IPS DF 19.7 (cell line): ENCODE data around the gene RALGPS2.

ENCODE experiments used
- DNase-seq: peaks from one replicate; pipeline ENCODE4 v3.0.0-alpha.2; 2013; ENCODE audit warnings: low read depth, low spot score

The RALGPS2 gene

DNA sequence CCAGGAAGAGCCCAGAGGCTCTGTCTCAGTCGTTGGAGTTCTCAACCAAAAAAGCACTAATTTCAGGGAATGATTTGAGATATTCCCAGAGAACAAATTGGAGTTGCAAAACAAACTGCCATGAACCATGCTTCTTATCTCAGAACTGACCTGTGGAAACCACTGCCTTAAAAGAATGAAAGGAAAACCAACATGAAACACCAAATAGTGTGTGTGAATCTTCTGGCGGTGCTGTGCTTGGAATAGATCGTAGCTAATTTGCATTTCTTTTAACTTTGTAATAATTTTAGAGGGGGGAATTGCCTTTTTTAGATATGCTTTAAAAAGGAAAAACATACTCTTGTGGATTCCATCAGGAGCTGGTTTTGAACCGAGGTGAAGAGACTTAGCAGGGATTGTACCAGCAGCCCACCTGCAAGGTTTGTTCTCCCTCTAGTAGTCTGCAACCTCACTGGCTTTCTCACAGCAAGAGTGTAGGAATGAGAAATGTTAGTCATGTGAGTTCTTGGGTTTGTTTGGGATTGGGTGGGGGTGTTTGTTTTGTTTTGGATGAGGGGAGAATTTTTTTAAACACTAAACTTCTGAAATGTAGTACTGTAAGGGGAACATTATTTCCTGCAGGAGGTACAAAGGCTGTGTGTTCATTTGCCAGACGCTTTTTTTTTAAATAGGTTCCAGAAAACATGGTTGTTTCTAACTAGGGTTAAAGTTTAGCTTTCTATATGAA is 191.6 kb downstream of the RALGPS2 start:
- no peak for DNase-seq

DNA sequence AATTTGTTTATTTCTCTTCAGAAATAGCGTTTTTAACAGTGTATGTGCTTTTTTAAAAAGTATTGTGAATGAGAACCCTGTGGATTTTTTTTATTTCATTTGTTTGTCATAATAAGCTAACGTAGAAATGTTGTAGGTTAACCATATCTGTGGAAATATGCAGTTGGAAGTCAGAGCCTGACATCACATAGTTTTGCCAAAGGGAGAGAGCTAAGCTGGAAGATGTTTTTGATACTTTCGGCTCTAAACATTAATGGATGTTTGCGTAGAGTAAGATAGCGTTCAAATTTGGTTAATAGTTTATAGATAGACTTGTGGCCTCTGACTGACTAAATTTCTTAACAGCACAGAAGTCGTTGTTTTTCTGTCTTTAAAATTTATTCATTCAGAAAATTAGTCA is 193.3 kb downstream of the RALGPS2 start:
- DNase-seq, result no peak

DNA sequence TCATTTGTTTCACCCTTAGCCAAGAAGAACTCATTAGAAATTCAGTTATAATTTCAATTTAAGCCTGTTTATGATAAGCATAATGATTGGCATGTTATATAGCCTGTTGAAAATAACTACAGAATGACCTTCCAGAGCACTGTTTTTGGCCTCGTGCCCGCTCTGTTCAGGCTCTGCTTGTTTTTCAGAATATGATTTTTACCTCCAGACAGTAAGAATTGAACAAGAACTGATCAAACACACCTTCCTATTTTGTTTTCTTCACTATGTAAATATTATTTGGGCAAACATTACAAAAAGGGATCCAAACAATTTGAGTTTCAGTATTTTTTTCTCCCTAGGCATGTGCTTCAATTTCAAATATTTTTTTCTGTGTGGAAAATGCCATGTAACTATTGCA is 193.9 kb downstream of the RALGPS2 start:
- DNase-seq, result no peak

- no peak for DNase-seq
Measured at GRCh38 chr1:178919581-178919980, 194.5 kb downstream of the RALGPS2 start.

DNA sequence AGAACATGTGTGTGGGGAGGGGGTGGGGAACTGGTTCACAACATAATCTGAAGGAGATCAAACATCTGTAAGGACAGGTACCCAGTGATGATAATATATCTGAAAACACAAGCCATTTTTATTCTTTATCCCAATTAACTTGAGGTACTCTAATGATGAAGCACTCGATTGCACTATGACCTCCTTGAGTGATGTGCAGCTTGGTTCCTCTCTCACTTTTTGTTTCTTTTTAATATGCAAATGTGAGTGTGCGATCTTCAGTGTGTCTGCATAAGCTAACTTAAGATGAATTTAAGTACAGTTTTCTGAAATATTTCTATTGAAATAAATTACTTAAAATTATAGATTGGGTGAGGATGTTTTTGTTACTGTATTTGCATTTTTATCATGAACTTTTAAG is 196.5 kb downstream of the RALGPS2 start:
- DNase-seq, result no peak

DNA sequence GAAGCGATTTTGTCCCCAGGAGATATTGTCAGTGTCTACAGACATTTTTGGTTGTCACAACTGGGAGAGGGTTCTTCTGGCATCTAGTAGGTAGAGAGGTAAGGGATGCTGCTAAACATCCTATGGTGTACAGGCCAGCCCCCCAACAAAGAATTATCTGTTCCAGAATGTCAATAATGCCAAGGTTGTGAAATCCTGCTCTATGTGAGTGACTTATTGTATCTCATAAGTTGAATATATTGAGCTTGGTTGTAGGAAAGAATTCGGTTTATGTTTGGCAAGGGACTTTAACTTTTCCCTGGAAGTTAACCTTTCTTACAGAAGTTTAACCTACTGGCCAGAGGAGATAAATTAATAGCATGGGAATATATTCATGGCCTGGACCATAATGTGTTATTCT is 198.5 kb downstream of the RALGPS2 start:
- DNase-seq, result no peak

DNA sequence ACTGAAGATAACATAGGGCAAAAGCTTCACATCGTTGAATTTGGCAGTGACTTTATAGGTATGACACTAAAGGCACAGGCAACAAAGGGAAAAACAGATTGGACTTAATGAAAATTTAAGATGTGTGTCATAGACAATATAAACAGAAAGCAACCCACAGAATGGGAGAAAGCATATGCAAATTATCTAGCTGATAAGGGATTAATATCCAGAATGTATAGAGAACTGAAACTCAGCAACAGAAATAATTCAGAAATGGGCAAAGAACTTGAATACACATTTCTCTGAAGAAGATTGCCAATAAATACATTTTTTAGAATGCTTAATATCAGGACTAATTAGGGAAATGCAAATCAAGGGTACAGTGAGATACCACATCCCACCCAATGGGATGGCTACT is 201.0 kb downstream of the RALGPS2 start:
- DNase-seq, result no peak

DNA sequence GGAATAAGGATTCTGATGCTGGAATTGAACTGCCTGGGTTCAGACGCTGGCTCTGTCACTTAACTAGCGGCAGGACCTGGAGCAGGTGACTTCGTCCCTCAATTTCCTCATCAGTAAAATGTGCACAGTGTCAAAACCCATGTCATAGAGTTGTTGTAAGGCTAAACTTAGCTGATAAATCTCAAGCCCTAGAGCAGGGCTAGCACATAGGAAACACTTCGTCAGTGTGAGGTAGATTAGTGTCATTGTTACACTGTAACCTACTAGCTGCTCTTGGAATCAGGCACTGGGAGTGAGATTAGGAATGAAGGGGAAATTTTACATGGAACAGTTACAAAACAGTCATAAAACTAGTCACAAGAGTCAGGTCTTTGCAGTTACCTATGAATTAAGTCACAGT is 202.0 kb downstream of the RALGPS2 start:
- DNase-seq, result no peak

DNA sequence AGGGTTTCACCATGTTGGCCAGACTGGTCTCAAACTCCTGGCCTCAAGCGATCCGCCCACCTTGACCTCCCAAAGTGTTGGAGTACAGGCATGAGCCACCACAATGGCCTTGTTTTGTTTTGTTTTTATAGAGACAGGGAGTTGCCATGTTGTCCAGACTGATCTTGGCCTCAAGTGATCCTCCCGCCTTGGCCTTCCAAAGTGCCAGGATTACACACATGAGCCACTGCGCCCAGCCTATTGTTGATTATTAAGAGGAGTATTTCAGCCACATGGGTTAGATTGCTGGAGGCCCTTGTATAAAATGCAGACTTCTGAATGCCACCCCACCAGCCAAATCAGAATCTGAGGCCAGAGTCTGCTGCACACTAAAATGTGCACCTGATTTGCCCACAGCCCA is 203.0 kb downstream of the RALGPS2 start:
- no peak for DNase-seq

GRCh38 chr1:178928976-178929375 is 203.9 kb downstream of the RALGPS2 start:
- no peak for DNase-seq

DNA sequence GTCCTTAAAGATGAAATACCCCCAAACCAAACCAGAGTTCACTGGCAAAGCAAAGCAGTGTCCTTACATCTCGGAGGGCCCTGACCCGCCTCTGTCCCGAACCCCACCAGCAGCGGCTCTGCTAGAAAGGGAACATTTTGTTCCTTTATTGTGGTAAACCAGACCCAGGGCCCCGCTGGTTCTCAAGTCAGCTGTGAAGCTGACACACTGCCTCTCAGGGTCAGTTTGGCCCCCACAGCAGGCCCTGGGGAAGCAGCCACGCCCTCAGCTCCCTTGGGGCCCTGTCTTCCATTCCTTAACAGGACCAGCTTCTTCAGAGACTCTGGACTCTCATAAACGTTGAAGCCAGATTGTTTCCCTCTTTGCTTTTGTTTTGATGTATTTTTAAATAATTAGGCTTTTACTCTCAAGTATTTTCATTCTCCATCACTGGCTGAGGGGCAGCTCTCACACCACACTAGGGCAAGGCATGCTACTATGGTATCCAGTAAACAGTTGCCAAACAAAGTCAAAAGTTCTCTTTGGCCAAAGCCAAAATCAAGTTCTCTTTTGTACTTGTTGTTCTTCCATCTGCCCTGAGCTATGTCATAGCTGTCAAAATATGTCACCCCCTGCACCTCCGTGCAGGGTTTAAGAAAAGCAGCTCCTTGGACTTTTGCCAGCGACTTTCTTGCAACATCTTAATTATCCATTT is 207.0 kb downstream of the RALGPS2 start:
- DNase-seq, result no peak

DNA sequence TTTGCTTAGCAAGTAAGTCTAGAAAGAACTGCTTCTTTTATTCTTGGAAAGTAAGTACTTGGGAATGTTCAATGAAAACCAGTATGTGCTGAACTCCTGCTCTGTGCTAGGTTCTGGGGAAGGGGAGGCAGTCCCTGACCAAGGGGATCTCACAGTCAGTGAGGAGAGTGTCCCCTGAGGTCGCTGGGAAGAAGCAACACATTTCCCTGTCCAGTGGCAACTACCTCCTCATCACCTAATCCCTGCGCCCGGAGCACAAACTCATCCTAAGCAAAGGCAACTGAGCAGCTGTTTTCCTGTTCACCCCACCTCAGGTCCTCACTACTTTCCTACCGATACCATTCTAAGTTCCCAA is 207.5 kb downstream of the RALGPS2 start:
- DNase-seq, result no peak

GRCh38 chr1:178933105-178933561 is 208.1 kb downstream of the RALGPS2 start:
- no peak for DNase-seq

DNA sequence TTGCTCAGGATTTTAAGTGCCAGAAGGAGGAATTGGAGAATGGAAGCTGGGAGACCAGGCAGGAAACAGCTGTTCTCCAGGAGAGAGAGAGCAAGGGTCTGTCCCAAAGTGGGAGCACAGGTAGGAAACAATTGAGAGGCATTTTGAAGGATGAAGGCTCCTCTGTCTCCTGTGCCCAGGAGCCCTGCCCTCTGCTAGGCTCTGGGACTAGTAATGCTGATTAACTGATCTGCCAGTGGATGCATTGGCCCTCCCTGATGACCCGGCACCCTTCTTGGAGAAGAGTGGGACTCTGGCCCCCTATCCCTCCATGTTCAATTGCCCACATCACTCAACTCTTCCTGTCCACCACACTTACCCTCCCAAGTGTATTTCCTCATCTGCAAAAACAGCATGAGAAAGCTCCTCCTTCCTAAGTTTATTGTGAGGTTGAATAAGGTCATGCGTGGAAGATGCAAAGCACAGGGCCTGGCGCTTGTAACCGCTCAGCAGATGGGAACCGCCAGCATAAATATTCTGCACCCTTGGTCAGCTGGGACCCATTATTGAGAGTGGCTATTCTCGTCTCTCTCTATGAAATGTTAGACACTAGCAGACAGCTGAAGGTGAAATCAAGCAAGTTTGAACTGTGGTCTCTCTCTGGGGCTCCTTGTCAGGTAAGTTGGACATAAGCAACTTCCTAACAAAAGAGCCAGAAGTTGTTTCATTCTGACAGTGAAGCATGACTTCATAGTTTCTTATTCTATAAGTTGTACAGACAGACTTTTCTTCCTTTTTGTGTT is 208.9 kb downstream of the RALGPS2 start:
- no peak for DNase-seq

DNA sequence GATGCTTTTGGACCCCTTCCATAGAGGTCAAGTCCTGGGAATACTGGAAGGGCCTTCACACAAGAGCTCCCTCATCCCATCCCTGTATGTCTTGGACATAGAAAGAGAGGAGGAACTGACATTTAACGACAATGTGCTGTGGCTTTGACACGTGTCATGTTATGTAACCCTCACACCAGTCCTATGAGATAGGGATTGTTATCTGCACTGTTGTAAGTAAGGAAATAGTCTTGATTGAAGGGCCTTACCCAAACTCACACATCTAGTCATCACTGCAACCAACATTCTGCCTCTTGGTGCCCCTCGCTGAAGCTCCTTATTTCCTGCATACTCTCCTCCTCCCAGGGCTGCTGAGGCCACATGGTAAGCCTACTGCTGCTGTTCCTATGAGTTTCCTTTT is 209.5 kb downstream of the RALGPS2 start:
- no peak for DNase-seq

DNA sequence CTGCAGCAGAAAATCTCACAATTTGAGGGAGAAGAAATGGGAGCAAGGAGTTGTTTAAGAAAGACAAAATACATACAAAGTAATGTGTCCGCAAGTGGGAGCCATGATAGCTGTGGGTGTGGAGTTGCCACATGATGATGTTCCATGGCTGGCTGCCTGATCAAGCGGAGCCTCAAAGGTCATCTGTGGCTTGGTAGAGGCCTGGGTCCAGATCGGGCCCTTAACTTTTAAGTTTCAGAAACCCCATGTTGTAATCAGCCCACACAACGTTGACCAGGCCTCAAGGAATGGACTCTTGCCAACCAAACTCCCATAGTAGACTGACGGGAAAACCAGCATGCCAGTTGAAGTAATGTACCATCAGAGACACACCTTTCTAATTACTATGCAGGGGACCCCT is 210.6 kb downstream of the RALGPS2 start:
- no peak for DNase-seq

DNA sequence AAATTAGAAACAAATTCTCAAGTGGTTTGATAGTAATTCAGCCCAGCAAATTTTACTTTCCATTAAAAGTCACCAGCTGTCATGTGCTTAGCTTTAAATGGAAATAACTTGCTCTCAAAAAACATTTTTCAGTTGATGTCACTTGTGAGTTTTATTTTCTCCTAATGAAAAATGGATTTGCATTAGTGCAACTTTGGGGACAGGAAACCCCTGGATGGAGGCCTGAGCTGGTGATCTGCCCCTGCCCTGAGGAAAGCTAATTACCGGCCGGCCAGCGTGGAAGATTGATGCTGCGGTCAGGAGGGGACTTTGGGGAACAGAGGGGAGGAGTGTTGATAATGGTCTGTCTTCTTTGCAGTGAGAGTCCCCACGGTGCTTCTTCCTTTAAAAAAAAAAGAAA is 212.7 kb downstream of the RALGPS2 start:
- no peak for DNase-seq

DNA sequence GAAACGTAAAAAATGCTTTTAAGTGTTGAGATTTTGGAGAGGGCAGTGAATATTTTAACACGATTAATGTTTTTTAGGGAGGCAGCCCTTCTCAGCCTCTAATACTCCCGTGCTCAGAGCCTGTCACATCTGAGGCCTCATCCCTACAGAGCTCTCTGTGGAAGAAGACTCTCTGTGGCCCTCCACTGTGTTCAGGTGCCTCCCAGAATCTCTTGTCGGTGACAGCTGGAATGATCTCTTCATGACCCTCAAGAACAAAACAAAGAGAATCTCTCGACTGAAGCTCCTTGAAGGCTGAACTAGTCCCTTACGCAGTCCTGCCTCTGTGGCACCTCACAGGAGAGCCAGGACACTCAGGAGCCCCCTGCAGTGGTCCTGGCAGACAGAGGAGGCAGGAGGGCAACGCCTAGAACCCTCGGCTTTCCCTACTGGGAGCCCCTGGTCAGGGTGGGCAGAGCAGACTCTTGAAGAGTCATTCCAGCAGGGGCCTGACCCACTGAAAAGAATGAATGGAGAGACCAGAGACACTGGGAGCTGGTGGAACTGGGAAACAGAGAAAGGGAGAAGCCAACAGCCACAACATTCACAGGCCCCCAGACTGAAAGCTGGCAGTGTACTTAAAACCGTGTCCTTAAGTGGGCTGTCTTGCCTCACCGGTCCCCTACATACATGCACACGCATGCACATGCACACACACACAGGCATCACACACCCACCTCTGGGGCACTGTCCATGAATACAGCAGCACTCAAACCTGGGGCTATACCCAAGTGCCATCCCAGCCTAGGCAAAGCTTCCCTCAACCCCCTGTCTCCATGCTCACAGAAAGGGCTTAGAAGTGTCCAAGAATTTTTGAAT is 213.3 kb downstream of the RALGPS2 start:
- DNase-seq, result no peak

DNA sequence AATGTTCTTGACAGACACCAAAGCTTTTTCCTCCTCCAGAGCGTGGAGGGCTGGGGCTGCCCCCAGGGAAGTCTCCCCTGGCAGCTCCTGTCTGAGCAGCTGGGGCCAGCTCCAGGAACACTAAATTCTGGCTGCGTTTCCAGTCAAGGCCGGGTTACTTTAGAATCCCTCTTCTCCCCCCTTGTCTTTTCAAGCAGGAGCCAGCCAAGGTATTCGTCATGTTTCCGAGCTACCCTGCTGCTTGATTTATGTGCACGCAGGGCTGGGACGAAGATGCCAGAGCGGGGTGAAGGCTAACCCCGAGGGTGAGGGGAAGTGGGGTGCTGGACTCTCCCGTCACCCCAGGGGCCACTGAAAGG is 213.9 kb downstream of the RALGPS2 start:
- no peak for DNase-seq

DNA sequence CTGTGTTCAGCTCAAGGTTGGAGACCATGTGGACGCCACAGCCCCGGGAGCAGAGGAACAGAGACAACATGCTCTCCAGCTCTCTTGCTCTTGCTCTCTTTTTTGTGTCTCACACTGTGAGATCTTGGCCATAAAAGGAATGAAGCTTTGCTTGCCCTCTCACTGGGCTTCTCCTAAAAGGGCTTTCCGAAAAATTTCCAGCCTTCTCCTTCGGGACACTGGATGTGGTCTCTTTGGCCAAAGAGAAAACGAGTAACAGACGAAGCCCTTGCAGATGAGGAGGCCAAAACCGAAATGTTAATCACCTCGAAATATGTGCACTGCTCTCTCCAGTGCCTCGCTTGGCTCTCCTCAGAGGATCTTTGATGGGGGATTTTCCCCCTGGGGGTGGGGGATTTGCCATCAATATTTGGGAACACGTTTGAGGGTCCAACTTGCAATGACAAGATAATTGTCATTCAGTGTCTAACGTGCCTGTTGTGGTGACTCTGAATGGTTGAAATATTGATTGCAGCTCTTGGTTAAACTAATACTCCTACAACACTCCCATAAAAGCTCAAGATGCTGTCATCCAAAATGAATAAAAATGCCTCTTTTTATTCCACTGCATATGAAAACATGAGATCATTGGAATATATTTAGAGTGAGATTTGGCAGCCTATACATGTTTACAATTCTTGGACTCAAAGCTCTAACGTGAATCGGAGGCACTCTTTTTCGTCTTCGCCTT is 214.5 kb downstream of the RALGPS2 start:
- no peak for DNase-seq

DNA sequence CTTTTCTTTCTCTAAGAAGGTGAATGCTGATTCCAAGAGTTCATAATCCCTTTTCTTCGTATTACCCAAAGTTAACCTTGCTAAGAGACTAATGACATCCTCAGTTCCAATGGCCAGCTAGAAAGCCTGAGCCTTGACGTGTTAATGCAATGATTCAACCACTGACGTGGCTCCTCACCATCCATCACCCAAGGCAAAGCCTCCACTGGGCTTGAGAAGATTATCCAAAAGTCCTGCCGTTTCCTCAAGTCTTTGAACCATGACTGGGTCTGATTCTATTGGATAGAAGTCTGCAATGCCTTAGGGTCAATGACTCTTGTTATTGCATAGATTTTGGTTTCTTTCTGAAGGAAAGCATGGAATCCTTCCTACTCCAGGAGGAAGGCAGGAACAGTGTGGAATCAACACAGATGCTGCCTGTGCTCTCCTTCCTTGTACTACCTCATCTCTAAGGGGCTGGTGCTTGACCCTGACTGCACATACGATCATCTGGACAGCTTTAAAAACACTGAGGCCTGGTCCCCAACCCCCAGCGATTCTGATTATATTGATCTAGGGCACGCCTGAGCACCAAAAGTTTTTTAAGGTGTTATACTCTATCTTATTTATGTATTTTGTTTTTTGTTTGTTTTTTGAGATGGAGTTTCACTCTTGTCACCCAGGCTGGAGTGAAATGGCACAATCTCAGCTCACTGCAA is 215.2 kb downstream of the RALGPS2 start:
- DNase-seq, result no peak
